ENCODE measurements around the gene CDH8.

GRCh38 chr16:62020681-62021080 lies 15.6 kb downstream of the CDH8 start:
- TF ChIP-seq CTCF (IDR thresholded peaks at IDR 0.05) (no peak), POLR2A (IDR thresholded peaks at IDR 0.05) (no peak)

Data from testis (tissue), 2 donors.